ENCODE measurements around the gene OR5K4.
"Not testable (repeated sequence)": the region's sequence is repeated elsewhere in the genome, so short reads cannot be mapped to it uniquely, and the experiment has no call there.

Gene OR5K4

GRCh38 chr3:98396482-98396881, 42.8 kb downstream of the OR5K4 start:
- CTCF ChIA-PET, H3K4me3 Mint-ChIP-seq, H3K27ac Mint-ChIP-seq, DNase-seq: not testable (repeated sequence)
- peaks cover 32% of the 10 kb centered on the region for H3K27me3 Mint-ChIP-seq
- peaks cover 25% of the 10 kb centered on the region for H3K9me3 Mint-ChIP-seq
- peaks cover 24% of the 10 kb centered on the region for H3K36me3 Mint-ChIP-seq
- H3K4me1 Mint-ChIP-seq, result peaks cover 14% of the 10 kb centered on the region

DNA sequence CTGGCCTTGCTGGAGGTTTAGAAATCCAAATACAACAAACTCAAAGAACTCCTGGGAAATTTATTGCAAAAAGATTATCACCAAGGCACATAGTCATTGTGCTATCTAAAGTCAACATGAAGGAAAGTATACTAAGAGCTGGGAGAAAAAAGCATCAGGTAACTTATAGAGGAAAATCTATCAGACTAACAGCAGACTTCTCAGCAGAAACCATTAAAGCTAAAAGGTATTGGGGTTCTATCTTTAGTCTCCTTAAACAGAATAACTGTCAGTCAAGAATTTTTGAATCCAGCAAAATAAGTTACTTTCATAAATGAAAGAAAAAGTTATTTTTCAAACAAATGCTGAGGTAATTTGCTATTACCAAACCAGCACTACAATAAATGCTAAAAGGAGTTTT, 44.9 kb downstream of the OR5K4 start:
- Mint-ChIP-seq H3K36me3 (peaks cover 30% of the 10 kb centered on the region), H3K9me3 (peaks cover 37% of the 10 kb centered on the region), H3K27ac (no peak overlapping the region), H3K4me1 (peaks cover 21% of the 10 kb centered on the region), H3K4me3 (no peak overlapping the region), H3K27me3 (peaks cover 35% of the 10 kb centered on the region)
- CTCF ChIA-PET, result no interaction called here
- DNase-seq, result no peak

DNA sequence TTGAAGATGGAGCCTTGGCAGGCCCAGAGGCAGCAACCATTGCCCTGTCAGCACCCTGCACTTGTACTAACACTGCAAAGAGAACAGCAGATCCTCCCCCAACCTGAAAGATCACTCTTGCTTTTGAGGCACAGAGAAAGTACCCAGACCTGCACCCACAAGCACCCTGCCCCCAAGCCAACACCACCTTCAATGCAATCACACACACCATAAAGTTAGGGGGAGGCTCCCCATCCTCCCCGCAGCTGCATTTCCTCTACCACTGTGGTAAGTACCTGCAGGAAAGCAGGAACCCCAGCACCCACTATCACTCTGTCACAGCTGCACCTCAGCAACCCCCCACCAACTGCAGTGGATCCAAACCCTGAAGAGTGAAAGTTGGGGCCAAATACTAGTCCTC, 48.9 kb downstream of the OR5K4 start:
- Mint-ChIP-seq H3K9me3 (peaks cover 60% of the 10 kb centered on the region), H3K4me1 (peaks cover 21% of the 10 kb centered on the region), H3K27me3 (peaks cover 27% of the 10 kb centered on the region), H3K4me3 (no peak overlapping the region), H3K27ac (no peak overlapping the region), H3K36me3 (peaks cover 35% of the 10 kb centered on the region)
- CTCF ChIA-PET, result no interaction called here
- no peak for DNase-seq

GRCh38 chr3:98404010-98404409, 50.4 kb downstream of the OR5K4 start:
- peaks cover 53% of the 10 kb centered on the region for H3K9me3 Mint-ChIP-seq
- peaks cover 27% of the 10 kb centered on the region for H3K36me3 Mint-ChIP-seq
- no peak for DNase-seq
- H3K4me1 Mint-ChIP-seq, result peaks cover 21% of the 10 kb centered on the region
- CTCF ChIA-PET, result interaction anchor here (0.6 kb wide), 1 partner anchor 17 kb away, joined by 3 read pairs; no protein-coding TSS in a partner anchor
- H3K27ac Mint-ChIP-seq, result no peak overlapping the region
- H3K27me3 Mint-ChIP-seq, result peaks cover 32% of the 10 kb centered on the region
- H3K4me3 Mint-ChIP-seq, result no peak overlapping the region

Data from activated naive CD4-positive, alpha-beta T cell treated with anti-CD3 and anti-CD28 coated beads, Interleukin-2, amount 10 ng/mL, durations not matched to agents 7 days and 5 days (primary cell).